Neural cell (in vitro differentiated cells): ENCODE data around the gene ATP8B4.

Source experiments
- EP300 ChIP-seq: fragments of 450-650 bp; conservative IDR thresholded peaks from 2 replicates; pipeline ENCODE4 v1.6.1; 2014; ENCODE audit warnings: antibody characterized with exemption, mild to moderate bottlenecking, moderate library complexity; ENCODE audit not compliant: poor library complexity, severe bottlenecking
- TF ChIP-seq, protein P1 (sequence below): fragments of 450-650 bp; IDR thresholded peaks from 2 replicates; pipeline ENCODE4 v1.5.1; 2014; ENCODE audit warnings: antibody characterized with exemption, mild to moderate bottlenecking, moderate library complexity; ENCODE audit not compliant: poor library complexity, severe bottlenecking

DNA sequence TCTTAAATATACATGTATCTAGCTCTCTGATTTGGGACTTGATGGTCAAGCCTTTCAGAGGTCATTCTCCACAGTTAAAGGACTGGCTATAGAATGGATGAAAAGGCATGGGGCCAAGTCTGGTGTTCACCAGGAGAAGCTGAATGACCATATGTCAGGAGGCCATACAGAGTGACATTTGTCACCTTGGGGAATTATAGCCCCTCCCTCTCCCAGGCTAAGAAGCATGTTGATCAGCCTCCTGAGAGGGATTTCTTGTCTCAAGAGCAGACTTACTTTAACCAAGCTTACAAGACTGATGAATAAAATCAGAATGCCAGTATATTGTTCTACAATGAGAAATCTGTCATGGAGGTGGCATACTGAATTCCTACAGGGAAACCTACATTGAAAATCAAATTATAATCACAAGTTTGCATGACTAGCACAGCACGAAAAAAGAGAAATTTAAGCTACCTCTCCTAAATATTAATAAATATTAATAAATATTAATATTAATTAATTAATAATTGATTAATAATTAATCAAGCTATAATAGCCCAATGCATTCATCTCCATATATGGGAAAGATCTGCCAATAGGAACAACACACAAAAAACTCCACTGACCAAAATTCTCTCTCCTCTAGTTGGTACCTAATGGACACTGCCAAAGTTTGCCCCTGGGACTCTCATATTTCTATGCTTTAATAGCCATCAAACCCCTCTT is 47.3 kb downstream of the ATP8B4 start:
- TF ChIP-seq, protein P1, sequence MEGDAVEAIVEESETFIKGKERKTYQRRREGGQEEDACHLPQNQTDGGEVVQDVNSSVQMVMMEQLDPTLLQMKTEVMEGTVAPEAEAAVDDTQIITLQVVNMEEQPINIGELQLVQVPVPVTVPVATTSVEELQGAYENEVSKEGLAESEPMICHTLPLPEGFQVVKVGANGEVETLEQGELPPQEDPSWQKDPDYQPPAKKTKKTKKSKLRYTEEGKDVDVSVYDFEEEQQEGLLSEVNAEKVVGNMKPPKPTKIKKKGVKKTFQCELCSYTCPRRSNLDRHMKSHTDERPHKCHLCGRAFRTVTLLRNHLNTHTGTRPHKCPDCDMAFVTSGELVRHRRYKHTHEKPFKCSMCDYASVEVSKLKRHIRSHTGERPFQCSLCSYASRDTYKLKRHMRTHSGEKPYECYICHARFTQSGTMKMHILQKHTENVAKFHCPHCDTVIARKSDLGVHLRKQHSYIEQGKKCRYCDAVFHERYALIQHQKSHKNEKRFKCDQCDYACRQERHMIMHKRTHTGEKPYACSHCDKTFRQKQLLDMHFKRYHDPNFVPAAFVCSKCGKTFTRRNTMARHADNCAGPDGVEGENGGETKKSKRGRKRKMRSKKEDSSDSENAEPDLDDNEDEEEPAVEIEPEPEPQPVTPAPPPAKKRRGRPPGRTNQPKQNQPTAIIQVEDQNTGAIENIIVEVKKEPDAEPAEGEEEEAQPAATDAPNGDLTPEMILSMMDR: no peak
- no peak for TF ChIP-seq EP300
